PC-9 (cell line): ENCODE measurements around the gene CLTB.

Experiments
- CTCF ChIP-seq: fragments of 200-600 bp; sonication (generic); conservative IDR thresholded peaks from 2 replicates; pipeline ENCODE4 v1.6.1; 2017; ENCODE audit warnings: mixed run types, antibody characterized with exemption, mild to moderate bottlenecking, moderate library complexity
- EZH2 ChIP-seq: fragments of 200-600 bp; sonication (generic); IDR thresholded peaks from 2 replicates; pipeline ENCODE4 v1.8.0; 2017; ENCODE audit warnings: antibody characterized with exemption, low read depth

- TF ChIP-seq CTCF (no peak), EZH2 (no peak)
Measured at GRCh38 chr5:176381979-176382378, 34.4 kb downstream of the CLTB start.
